Activated CD4-positive, alpha-beta T cell treated with anti-CD3 and anti-CD28 coated beads, Interleukin-2, amount 50 U/mL, for 48 hours (primary cell): ENCODE measurements around the gene RPL10A.

Experiments used
- DNase-seq, 2 experiments: peaks; one replicate each; pipeline ENCODE4 v3.0.0-alpha.2; 2020

Gene RPL10A

GRCh38 chr6:35476004-35476403, 7.8 kb downstream of the RPL10A start:
- DNase-seq = no peak

GRCh38 chr6:35477028-35477427, 8.8 kb downstream of the RPL10A start:
- DNase-seq = no peak

GRCh38 chr6:35477551-35478179, 9.5 kb downstream of the RPL10A start:
- DNase-seq = no peak

- no peak for DNase-seq
Measured at GRCh38 chr6:35478259-35478658, 10.1 kb downstream of the RPL10A start.

GRCh38 chr6:35480176-35480575, 12.0 kb downstream of the RPL10A start:
- DNase-seq = no peak

- no peak for DNase-seq
Measured at GRCh38 chr6:35481226-35481625, 13.0 kb downstream of the RPL10A start.

- no peak for DNase-seq
Measured at GRCh38 chr6:35483062-35483461, 14.9 kb downstream of the RPL10A start.

GRCh38 chr6:35483490-35483889, 15.3 kb downstream of the RPL10A start:
- no peak for DNase-seq

- DNase-seq = no peak
Measured at GRCh38 chr6:35483893-35484645, 15.9 kb downstream of the RPL10A start.

- no peak for DNase-seq
Measured at GRCh38 chr6:35484921-35485392, 16.8 kb downstream of the RPL10A start.

GRCh38 chr6:35485402-35485877, 17.2 kb downstream of the RPL10A start:
- no peak for DNase-seq

GRCh38 chr6:35486005-35486925, 18.1 kb downstream of the RPL10A start:
- no peak for DNase-seq

GRCh38 chr6:35487658-35488516, 19.7 kb downstream of the RPL10A start:
- DNase-seq = no peak

- no peak for DNase-seq
Measured at GRCh38 chr6:35488517-35488862, 20.3 kb downstream of the RPL10A start.

GRCh38 chr6:35489066-35489465, 20.9 kb downstream of the RPL10A start:
- no peak for DNase-seq

GRCh38 chr6:35489995-35490791, 22.0 kb downstream of the RPL10A start:
- no peak for DNase-seq

GRCh38 chr6:35490821-35491557, 22.8 kb downstream of the RPL10A start:
- no peak for DNase-seq

- no peak for DNase-seq
Measured at GRCh38 chr6:35491558-35492257, 23.5 kb downstream of the RPL10A start.

- no peak for DNase-seq
Measured at GRCh38 chr6:35492258-35492973, 24.2 kb downstream of the RPL10A start.

- DNase-seq = no peak
Measured at GRCh38 chr6:35492974-35493284, 24.7 kb downstream of the RPL10A start.
